Panc1 (cell line): ENCODE measurements around the gene CALD1. TPM values are rescaled to one million over a fixed set of nuclear protein-coding genes. Genes with fewer than 3 reads are reported as not detected.

Experiments
- ATAC-seq: fragments of 200-7000 bp; cut with Tn5 transposase; 2 replicates; pipeline ENCODE4 v1.9.1; 2020; ENCODE audit warnings: mild to moderate bottlenecking, moderate library complexity
- BruUV-seq: library from RNA; stranded (reverse); fragments of 400-500 nt; replicated peaks from 2 replicates; lab custom pipeline; 2021; lab: Mats Ljungman, UMichigan
- CTCF ChIA-PET: fragments of 300-600 bp; sonication (Branson Sonifier 250); formaldehyde crosslinking; loops from one replicate; lab custom pipeline; 2022; ENCODE audit warnings: antibody characterized with exemption; lab: Charles Lee
- POLR2A ChIA-PET: fragments of 300-600 bp; sonication (Branson Sonifier 250); formaldehyde crosslinking; loops from one replicate; lab custom pipeline; 2022; ENCODE audit warnings: antibody characterized with exemption; lab: Charles Lee
- DNase-seq: peaks from one replicate; pipeline ENCODE4 v3.0.0-alpha.2; 2010; ENCODE audit warnings: low read depth, low spot score
- H3K27ac ChIP-seq: 2 replicates; pipeline ENCODE4 v1.5.1; 2011; ENCODE audit warnings: mild to moderate bottlenecking, low read length, inconsistent platforms
- H3K27me3 ChIP-seq: fragments of 200-500 bp; sonication (Bioruptor generic); 2 replicates; pipeline ENCODE4 v1.6.0; 2014; ENCODE audit warnings: low read length, inconsistent platforms; ENCODE audit not compliant: control insufficient read depth, insufficient read depth
- H3K36me3 ChIP-seq: fragments of 200-500 bp; sonication (Bioruptor generic); 2 replicates; pipeline ENCODE4 v1.5.1; 2014; ENCODE audit warnings: inconsistent platforms, mild to moderate bottlenecking, low read length, moderate library complexity; ENCODE audit not compliant: control insufficient read depth, insufficient read depth
- H3K4me1 ChIP-seq: 2 replicates; pipeline ENCODE4 v1.5.1; 2011; ENCODE audit warnings: inconsistent platforms, mild to moderate bottlenecking, low read length, moderate library complexity; ENCODE audit not compliant: control insufficient read depth, insufficient read depth
- H3K4me3 ChIP-seq, 2 experiments: 2 replicates each; pipeline ENCODE4 v1.5.1; 2011 to 2012; ENCODE audit warnings: low read depth in 2 of 2, low read length in 2 of 2, mild to moderate bottlenecking in 2 of 2, inconsistent platforms in 1 of 2, moderate library complexity in 1 of 2
- H3K9me3 ChIP-seq: fragments of 200-500 bp; sonication (Bioruptor generic); 2 replicates; pipeline ENCODE4 v1.5.1; 2014; ENCODE audit warnings: low read depth, mild to moderate bottlenecking, inconsistent platforms, low read length, moderate library complexity; ENCODE audit not compliant: control insufficient read depth, insufficient read depth
- CTCF ChIP-seq: fragments of 450-650 bp; IDR thresholded peaks from 2 replicates; pipeline ENCODE4 v1.5.1; 2017; ENCODE audit warnings: mild to moderate bottlenecking
- POLR2AphosphoS5 ChIP-seq: IDR thresholded peaks from 2 replicates; pipeline ENCODE4 v1.6.1; 2012; ENCODE audit warnings: mild to moderate bottlenecking, low read depth, low read length, moderate library complexity
- SIN3A ChIP-seq: IDR thresholded peaks from 2 replicates; pipeline ENCODE4 v1.6.1; 2012; ENCODE audit warnings: low read depth, mild to moderate bottlenecking, low read length, moderate library complexity, borderline replicate concordance; ENCODE audit not compliant: insufficient read depth
- TCF7L2 ChIP-seq: IDR thresholded peaks from 2 replicates; pipeline ENCODE4 v1.6.1; 2011; ENCODE audit warnings: mild to moderate bottlenecking, low read depth, low read length, inconsistent platforms
- in situ Hi-C: cut with HindIII; loops from 2 replicates; pipeline ENCODE4 v1.10.0; 2016; ENCODE audit warnings: low sequenced_read_pairs, low pct_unique_long_range_greater_than_20kb
- intact Hi-C: fragments of 100-400 bp; cut with micrococcal nuclease; formaldehyde crosslinking; loops from one replicate; pipeline ENCODE4 v1.10.0; 2022; ENCODE audit not compliant: unreplicated experiment
- total RNA-seq: library from RNA; stranded (reverse); gene quantifications from one replicate; pipeline ENCODE4 v1.2.1, GENCODE V29; 2021; ENCODE audit not compliant: unreplicated experiment
- TF ChIP-seq, protein P1 (sequence below), 2 experiments: IDR thresholded peaks; 2 replicates each; pipeline ENCODE4 v1.6.1; 2011 to 2012; ENCODE audit warnings: low read depth in 2 of 2, control low read depth in 1 of 2, low read length in 1 of 2, mild to moderate bottlenecking in 1 of 2, moderate library complexity in 1 of 2; ENCODE audit not compliant: insufficient read depth in 1 of 2

CALD1 gene
- total RNA-seq, 1 experiment from 2014 or later: 9.2 TPM

GRCh38 chr7:134802762-134803161 lies 23.3 kb downstream of the CALD1 start:
- POLR2A ChIA-PET: no interaction called here
- in situ Hi-C loops: no loop called here

GRCh38 chr7:134804351-134804750 lies 24.9 kb downstream of the CALD1 start:
- H3K36me3 ChIP-seq: no peaks in the 10 kb centered on the region
- H3K4me1 ChIP-seq: no peaks in the 10 kb centered on the region
- TF ChIP-seq POLR2AphosphoS5 (no peak), TCF7L2 (no peak), CTCF (no peak), SIN3A (no peak)
- TF ChIP-seq, protein P1, sequence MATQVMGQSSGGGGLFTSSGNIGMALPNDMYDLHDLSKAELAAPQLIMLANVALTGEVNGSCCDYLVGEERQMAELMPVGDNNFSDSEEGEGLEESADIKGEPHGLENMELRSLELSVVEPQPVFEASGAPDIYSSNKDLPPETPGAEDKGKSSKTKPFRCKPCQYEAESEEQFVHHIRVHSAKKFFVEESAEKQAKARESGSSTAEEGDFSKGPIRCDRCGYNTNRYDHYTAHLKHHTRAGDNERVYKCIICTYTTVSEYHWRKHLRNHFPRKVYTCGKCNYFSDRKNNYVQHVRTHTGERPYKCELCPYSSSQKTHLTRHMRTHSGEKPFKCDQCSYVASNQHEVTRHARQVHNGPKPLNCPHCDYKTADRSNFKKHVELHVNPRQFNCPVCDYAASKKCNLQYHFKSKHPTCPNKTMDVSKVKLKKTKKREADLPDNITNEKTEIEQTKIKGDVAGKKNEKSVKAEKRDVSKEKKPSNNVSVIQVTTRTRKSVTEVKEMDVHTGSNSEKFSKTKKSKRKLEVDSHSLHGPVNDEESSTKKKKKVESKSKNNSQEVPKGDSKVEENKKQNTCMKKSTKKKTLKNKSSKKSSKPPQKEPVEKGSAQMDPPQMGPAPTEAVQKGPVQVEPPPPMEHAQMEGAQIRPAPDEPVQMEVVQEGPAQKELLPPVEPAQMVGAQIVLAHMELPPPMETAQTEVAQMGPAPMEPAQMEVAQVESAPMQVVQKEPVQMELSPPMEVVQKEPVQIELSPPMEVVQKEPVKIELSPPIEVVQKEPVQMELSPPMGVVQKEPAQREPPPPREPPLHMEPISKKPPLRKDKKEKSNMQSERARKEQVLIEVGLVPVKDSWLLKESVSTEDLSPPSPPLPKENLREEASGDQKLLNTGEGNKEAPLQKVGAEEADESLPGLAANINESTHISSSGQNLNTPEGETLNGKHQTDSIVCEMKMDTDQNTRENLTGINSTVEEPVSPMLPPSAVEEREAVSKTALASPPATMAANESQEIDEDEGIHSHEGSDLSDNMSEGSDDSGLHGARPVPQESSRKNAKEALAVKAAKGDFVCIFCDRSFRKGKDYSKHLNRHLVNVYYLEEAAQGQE (IDR thresholded peaks at IDR 0.05; ENCODE audit: insufficient read depth in 1 of 2, low read depth in 2 of 2, low read length in 1 of 2): no peak
- no peak overlapping the region for H3K27ac ChIP-seq
- no TSS peak for BruUV-seq
- POLR2A ChIA-PET: no interaction called here
- DNase-seq (no peak), ATAC-seq (no peak)
- no peaks in the 10 kb centered on the region for H3K27me3 ChIP-seq
- in situ Hi-C loops (no loop called here), intact Hi-C loops (no loop called here)
- no peak overlapping the region for H3K4me3 ChIP-seq
- CTCF ChIA-PET: no interaction called here
- H3K9me3 ChIP-seq: no peaks in the 10 kb centered on the region

More at GRCh38 chr7:134802762-134803161, 23.3 kb downstream of the CALD1 start:
- no TSS peak for BruUV-seq
- no peak for ATAC-seq
- Histone ChIP-seq H3K27ac (no peak overlapping the region), H3K4me1 (no peaks in the 10 kb centered on the region), H3K36me3 (no peaks in the 10 kb centered on the region), H3K27me3 (no peaks in the 10 kb centered on the region), H3K9me3 (no peaks in the 10 kb centered on the region), H3K4me3 (no peak overlapping the region)
- intact Hi-C loops: no loop called here
- CTCF ChIA-PET: no interaction called here
- no peak for DNase-seq
- TF ChIP-seq, protein P1 (IDR thresholded peaks at IDR 0.05; ENCODE audit: insufficient read depth in 1 of 2, low read depth in 2 of 2, low read length in 1 of 2): no peak
- TF ChIP-seq TCF7L2: no peak
- no peak for TF ChIP-seq CTCF
- TF ChIP-seq SIN3A: no peak
- TF ChIP-seq POLR2AphosphoS5: no peak
